Measurements from ENCODE around the gene RBMS3. TPM values are rescaled to one million over a fixed set of nuclear protein-coding genes. Genes with fewer than 3 reads are reported as not detected.

Gene RBMS3
- total and polyA plus RNA-seq, 2 of the 13 experiments (the other 11 are each of a cell fraction or from before 2014, with no cell fraction given): not detected

DNA sequence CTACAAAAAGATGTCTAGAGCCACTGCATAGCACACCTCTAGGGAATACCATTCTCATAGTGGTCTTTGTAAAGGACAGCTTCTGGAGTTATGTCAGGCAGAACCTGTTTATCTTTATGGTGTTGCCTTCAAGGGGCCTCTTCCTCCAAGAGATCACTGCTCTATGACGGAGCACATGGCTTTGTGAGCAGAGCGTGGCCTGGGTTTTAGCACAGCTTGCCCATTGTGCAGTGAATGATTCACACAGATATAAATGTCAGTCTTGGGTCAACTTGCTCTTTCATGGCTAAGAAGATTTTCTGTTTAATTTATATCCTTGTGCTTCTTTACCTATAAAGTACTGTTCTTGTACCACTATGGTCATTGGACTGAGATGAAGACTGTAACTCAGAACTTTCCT is 41.5 kb upstream of the RBMS3 start:
- DNase-seq (ENCODE audit: low spot score): no peak
- Histone ChIP-seq H3K9me3 (ENCODE audit: low read length) (no peaks in the 10 kb centered on the region), H3K36me3 (replicated peaks in 1 of 2; ENCODE audit: control insufficient read depth in 1 of 2, insufficient read depth in 2 of 2, low read length in 2 of 2) (no peaks in the 10 kb centered on the region), H3K27ac (ENCODE audit: extremely low read length, insufficient read depth, low read length) (no peak overlapping the region), H3K27me3 (ENCODE audit: control insufficient read depth in 1 of 2, insufficient read depth in 2 of 2, low read length in 2 of 2) (no peaks in the 10 kb centered on the region), H3K79me2 (ENCODE audit: insufficient read depth, low read length) (no peaks in the 10 kb centered on the region), H3K4me2 (ENCODE audit: low read depth, low read length) (no peak overlapping the region), H2AFZ (ENCODE audit: low read length) (no peak overlapping the region), H3K9ac (ENCODE audit: insufficient read depth, low read depth, low read length) (no peak overlapping the region), H3K4me1 (ENCODE audit: insufficient read depth, low read length) (no peaks in the 10 kb centered on the region), H3K4me3 (replicated peaks in 1 of 3; ENCODE audit: insufficient read depth in 1 of 3, low read depth in 2 of 3, low read length in 3 of 3) (no peak overlapping the region), H4K20me1 (ENCODE audit: insufficient read depth, low read length) (no peaks in the 10 kb centered on the region)
- BruUV-seq (replicated peaks): no TSS peak
- no peak for FAIRE-seq
- intact Hi-C loops (cut with micrococcal nuclease; ENCODE audit: unreplicated experiment) (no loop called here), in situ Hi-C loops (cut with HindIII; ENCODE audit: extremely low pct_ligation_motif_present, low pct_unique_long_range_greater_than_20kb) (no loop called here)
- ChIA-PET POLR2A (no interaction called here), CTCF (ENCODE audit: low intra/inter-chr PET ratio, low total read pairs) (no interaction called here)
- WGBS (ENCODE audit: low lambda C conversion rate): 5% methylated on average over 2 of the region's 2 CpGs
- ATAC-seq: no peak
- TF ChIP-seq, protein P1, sequence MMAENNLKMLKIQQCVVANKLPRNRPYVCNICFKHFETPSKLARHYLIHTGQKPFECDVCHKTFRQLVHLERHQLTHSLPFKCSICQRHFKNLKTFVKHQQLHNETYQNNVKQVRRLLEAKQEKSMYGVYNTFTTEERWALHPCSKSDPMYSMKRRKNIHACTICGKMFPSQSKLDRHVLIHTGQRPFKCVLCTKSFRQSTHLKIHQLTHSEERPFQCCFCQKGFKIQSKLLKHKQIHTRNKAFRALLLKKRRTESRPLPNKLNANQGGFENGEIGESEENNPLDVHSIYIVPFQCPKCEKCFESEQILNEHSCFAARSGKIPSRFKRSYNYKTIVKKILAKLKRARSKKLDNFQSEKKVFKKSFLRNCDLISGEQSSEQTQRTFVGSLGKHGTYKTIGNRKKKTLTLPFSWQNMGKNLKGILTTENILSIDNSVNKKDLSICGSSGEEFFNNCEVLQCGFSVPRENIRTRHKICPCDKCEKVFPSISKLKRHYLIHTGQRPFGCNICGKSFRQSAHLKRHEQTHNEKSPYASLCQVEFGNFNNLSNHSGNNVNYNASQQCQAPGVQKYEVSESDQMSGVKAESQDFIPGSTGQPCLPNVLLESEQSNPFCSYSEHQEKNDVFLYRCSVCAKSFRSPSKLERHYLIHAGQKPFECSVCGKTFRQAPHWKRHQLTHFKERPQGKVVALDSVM (CRISPR knock-in tag; IDR thresholded peaks at IDR 0.05): no peak
- no peak for TF ChIP-seq AGO2 (optimal IDR thresholded peaks at IDR 0.05; ENCODE audit: low read depth, low read length)
- TF ChIP-seq ZEB1 (IDR thresholded peaks at IDR 0.05; ENCODE audit: insufficient replicate concordance, low read depth): no peak
- no peak for TF ChIP-seq CC2D1A (CRISPR knock-in tag; IDR thresholded peaks at IDR 0.05)
- TF ChIP-seq ZFAT (CRISPR knock-in tag; conservative IDR thresholded peaks at IDR 0.05): no peak
- TF ChIP-seq, protein P2, sequence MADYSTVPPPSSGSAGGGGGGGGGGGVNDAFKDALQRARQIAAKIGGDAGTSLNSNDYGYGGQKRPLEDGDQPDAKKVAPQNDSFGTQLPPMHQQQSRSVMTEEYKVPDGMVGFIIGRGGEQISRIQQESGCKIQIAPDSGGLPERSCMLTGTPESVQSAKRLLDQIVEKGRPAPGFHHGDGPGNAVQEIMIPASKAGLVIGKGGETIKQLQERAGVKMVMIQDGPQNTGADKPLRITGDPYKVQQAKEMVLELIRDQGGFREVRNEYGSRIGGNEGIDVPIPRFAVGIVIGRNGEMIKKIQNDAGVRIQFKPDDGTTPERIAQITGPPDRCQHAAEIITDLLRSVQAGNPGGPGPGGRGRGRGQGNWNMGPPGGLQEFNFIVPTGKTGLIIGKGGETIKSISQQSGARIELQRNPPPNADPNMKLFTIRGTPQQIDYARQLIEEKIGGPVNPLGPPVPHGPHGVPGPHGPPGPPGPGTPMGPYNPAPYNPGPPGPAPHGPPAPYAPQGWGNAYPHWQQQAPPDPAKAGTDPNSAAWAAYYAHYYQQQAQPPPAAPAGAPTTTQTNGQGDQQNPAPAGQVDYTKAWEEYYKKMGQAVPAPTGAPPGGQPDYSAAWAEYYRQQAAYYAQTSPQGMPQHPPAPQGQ (CRISPR knock-in tag; IDR thresholded peaks at IDR 0.05; ENCODE audit: borderline replicate concordance): no peak
- TF ChIP-seq, protein P3, sequence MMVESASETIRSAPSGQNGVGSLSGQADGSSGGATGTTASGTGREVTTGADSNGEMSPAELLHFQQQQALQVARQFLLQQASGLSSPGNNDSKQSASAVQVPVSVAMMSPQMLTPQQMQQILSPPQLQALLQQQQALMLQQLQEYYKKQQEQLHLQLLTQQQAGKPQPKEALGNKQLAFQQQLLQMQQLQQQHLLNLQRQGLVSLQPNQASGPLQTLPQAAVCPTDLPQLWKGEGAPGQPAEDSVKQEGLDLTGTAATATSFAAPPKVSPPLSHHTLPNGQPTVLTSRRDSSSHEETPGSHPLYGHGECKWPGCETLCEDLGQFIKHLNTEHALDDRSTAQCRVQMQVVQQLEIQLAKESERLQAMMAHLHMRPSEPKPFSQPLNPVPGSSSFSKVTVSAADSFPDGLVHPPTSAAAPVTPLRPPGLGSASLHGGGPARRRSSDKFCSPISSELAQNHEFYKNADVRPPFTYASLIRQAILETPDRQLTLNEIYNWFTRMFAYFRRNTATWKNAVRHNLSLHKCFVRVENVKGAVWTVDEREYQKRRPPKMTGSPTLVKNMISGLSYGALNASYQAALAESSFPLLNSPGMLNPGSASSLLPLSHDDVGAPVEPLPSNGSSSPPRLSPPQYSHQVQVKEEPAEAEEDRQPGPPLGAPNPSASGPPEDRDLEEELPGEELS (CRISPR knock-in tag; IDR thresholded peaks at IDR 0.05): no peak
- TF ChIP-seq ETV5 (CRISPR knock-in tag; IDR thresholded peaks at IDR 0.05; ENCODE audit: borderline replicate concordance): no peak
- TF ChIP-seq, protein P4, sequence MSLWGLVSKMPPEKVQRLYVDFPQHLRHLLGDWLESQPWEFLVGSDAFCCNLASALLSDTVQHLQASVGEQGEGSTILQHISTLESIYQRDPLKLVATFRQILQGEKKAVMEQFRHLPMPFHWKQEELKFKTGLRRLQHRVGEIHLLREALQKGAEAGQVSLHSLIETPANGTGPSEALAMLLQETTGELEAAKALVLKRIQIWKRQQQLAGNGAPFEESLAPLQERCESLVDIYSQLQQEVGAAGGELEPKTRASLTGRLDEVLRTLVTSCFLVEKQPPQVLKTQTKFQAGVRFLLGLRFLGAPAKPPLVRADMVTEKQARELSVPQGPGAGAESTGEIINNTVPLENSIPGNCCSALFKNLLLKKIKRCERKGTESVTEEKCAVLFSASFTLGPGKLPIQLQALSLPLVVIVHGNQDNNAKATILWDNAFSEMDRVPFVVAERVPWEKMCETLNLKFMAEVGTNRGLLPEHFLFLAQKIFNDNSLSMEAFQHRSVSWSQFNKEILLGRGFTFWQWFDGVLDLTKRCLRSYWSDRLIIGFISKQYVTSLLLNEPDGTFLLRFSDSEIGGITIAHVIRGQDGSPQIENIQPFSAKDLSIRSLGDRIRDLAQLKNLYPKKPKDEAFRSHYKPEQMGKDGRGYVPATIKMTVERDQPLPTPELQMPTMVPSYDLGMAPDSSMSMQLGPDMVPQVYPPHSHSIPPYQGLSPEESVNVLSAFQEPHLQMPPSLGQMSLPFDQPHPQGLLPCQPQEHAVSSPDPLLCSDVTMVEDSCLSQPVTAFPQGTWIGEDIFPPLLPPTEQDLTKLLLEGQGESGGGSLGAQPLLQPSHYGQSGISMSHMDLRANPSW (CRISPR knock-in tag; IDR thresholded peaks at IDR 0.05; ENCODE audit: borderline replicate concordance): no peak
- no peak for TF ChIP-seq POLR2G (IDR thresholded peaks at IDR 0.05; ENCODE audit: low read depth, low read length)
- TF ChIP-seq ZNF20 (CRISPR knock-in tag; IDR thresholded peaks at IDR 0.05): no peak
- TF ChIP-seq, protein P5, sequence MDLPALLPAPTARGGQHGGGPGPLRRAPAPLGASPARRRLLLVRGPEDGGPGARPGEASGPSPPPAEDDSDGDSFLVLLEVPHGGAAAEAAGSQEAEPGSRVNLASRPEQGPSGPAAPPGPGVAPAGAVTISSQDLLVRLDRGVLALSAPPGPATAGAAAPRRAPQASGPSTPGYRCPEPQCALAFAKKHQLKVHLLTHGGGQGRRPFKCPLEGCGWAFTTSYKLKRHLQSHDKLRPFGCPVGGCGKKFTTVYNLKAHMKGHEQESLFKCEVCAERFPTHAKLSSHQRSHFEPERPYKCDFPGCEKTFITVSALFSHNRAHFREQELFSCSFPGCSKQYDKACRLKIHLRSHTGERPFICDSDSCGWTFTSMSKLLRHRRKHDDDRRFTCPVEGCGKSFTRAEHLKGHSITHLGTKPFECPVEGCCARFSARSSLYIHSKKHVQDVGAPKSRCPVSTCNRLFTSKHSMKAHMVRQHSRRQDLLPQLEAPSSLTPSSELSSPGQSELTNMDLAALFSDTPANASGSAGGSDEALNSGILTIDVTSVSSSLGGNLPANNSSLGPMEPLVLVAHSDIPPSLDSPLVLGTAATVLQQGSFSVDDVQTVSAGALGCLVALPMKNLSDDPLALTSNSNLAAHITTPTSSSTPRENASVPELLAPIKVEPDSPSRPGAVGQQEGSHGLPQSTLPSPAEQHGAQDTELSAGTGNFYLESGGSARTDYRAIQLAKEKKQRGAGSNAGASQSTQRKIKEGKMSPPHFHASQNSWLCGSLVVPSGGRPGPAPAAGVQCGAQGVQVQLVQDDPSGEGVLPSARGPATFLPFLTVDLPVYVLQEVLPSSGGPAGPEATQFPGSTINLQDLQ (CRISPR knock-in tag; IDR thresholded peaks at IDR 0.05): no peak
- no peak for TF ChIP-seq ZNF816 (CRISPR knock-in tag; IDR thresholded peaks at IDR 0.05; ENCODE audit: borderline replicate concordance)
